HepG2 (cell line): ENCODE measurements around the gene CTDSP1. TPM values are rescaled to one million over a fixed set of nuclear protein-coding genes. Genes with fewer than 3 reads are reported as not detected.

Experiments used
- ATF2 ChIP-seq: sonication (generic); formaldehyde crosslinking; IDR thresholded peaks from 2 replicates; pipeline ENCODE4 v1.4.0; 2020; ENCODE audit warnings: missing genetic modification reagents
- EP300 ChIP-seq, 3 experiments: sonication (generic) in 1 of 3; formaldehyde crosslinking in 1 of 3; IDR thresholded peaks; 2 replicates each; pipeline versions ENCODE4 v1.5.1 to v1.6.1; 2011 to 2020; ENCODE audit warnings: low read depth in 2 of 3, low read length in 2 of 3, borderline replicate concordance in 1 of 3, improper control_type of control experiment in 1 of 3, mild to moderate bottlenecking in 1 of 3, missing genetic modification reagents in 1 of 3, moderate library complexity in 1 of 3
- GMEB1 ChIP-seq: sonication (generic); formaldehyde crosslinking; IDR thresholded peaks from 2 replicates; pipeline ENCODE4 v1.5.1; 2020; ENCODE audit warnings: missing genetic modification reagents, mild to moderate bottlenecking, borderline replicate concordance
- HNF4A ChIP-seq: sonication (generic); formaldehyde crosslinking; IDR thresholded peaks from 2 replicates; pipeline ENCODE4 v1.4.0; 2020; ENCODE audit warnings: missing genetic modification reagents
- MTA1 ChIP-seq: sonication (generic); formaldehyde crosslinking; IDR thresholded peaks from 2 replicates; pipeline ENCODE4 v1.4.0; 2020; ENCODE audit warnings: missing genetic modification reagents, mild to moderate bottlenecking, borderline replicate concordance
- NFIC ChIP-seq: IDR thresholded peaks from 2 replicates; pipeline ENCODE4 v1.6.1; 2012; ENCODE audit warnings: mild to moderate bottlenecking, low read length, inconsistent platforms
- NR2F6 ChIP-seq, 2 experiments: IDR thresholded peaks; 2 replicates each; pipeline ENCODE4 v1.6.1; 2016; ENCODE audit warnings: antibody characterized with exemption in 1 of 2, mild to moderate bottlenecking in 1 of 2
- NRL ChIP-seq: sonication (generic); formaldehyde crosslinking; IDR thresholded peaks from 2 replicates; pipeline ENCODE4 v1.5.0; 2020; ENCODE audit warnings: missing genetic modification reagents, mild to moderate bottlenecking, moderate library complexity, borderline replicate concordance
- PHF8 ChIP-seq: sonication (generic); formaldehyde crosslinking; IDR thresholded peaks from 2 replicates; pipeline ENCODE4 v1.5.0; 2020; ENCODE audit warnings: missing genetic modification reagents
- REL ChIP-seq: sonication (generic); formaldehyde crosslinking; conservative IDR thresholded peaks from 2 replicates; pipeline ENCODE4 v1.8.0; 2022; ENCODE audit warnings: mild to moderate bottlenecking, missing genetic modification reagents, moderate library complexity
- SAFB2 ChIP-seq: sonication (generic); formaldehyde crosslinking; IDR thresholded peaks from 2 replicates; pipeline ENCODE4 v1.5.1; 2020; ENCODE audit warnings: missing genetic modification reagents, low read depth, mild to moderate bottlenecking, borderline replicate concordance
- TCF7L2 ChIP-seq: IDR thresholded peaks from 2 replicates; pipeline ENCODE4 v1.6.1; 2011; ENCODE audit warnings: mild to moderate bottlenecking, low read depth, low read length, moderate library complexity
- TFE3 ChIP-seq: IDR thresholded peaks from 2 replicates; pipeline ENCODE4 v1.6.1; 2016
- ZNF274 ChIP-seq: sonication (generic); formaldehyde crosslinking; IDR thresholded peaks from 2 replicates; pipeline ENCODE4 v1.5.1; 2020; ENCODE audit warnings: mild to moderate bottlenecking, missing genetic modification reagents
- ZNF558 ChIP-seq: sonication (generic); formaldehyde crosslinking; IDR thresholded peaks from 2 replicates; pipeline ENCODE4 v1.9.0; 2022; ENCODE audit warnings: mild to moderate bottlenecking, missing genetic modification reagents, borderline replicate concordance
- ZNF563 ChIP-seq: sonication (generic); formaldehyde crosslinking; IDR thresholded peaks from 2 replicates; pipeline ENCODE4 v1.8.0; 2022; ENCODE audit warnings: mild to moderate bottlenecking, moderate library complexity, missing genetic modification reagents
- ZNF589 ChIP-seq: sonication (generic); formaldehyde crosslinking; conservative IDR thresholded peaks from 2 replicates; pipeline ENCODE4 v1.8.0; 2022; ENCODE audit warnings: mild to moderate bottlenecking, moderate library complexity, missing genetic modification reagents
- ZNF687 ChIP-seq: sonication (generic); formaldehyde crosslinking; IDR thresholded peaks from 2 replicates; pipeline ENCODE4 v1.5.1; 2020; ENCODE audit warnings: mild to moderate bottlenecking, missing genetic modification reagents, moderate library complexity
- ZNF850 ChIP-seq: sonication (generic); formaldehyde crosslinking; conservative IDR thresholded peaks from 2 replicates; pipeline ENCODE4 v1.9.0; 2021; ENCODE audit warnings: mild to moderate bottlenecking, missing genetic modification reagents
- polyA plus RNA-seq, 8 experiments: library from polyadenylated mRNA; depleted of rRNA in 3 of 8; stranded (reverse) in 7 of 8; unstranded in 1 of 8; fragments of >200 nt; fragmentation: Illumina TruSeq in 4 of 8; extraction: Trizol in 4 of 8; gene quantifications; 2 replicates each; pipeline versions ENCODE4 v1.2.1 to v1.2.3, GENCODE V29; 2011 to 2016; ENCODE audit warnings: low read depth in 4 of 8, missing spikeins in 1 of 8, mixed read lengths in 1 of 8; ENCODE audit not compliant: insufficient read depth in 1 of 8
- total RNA-seq, 5 experiments: library from RNA; depleted of rRNA; stranded (reverse); fragments of >200 nt; fragmentation: Illumina TruSeq; extraction: Trizol; gene quantifications; 2 replicates each; pipeline ENCODE4 v1.2.3, GENCODE V29; 2016; ENCODE audit warnings: low read depth in 1 of 5

The CTDSP1 gene
- total and polyA plus RNA-seq, 2 of the 13 experiments (the other 11 are each of a cell fraction or from before 2014, with no cell fraction given): 91.0 to 268 TPM

- TF ChIP-seq TFE3 (CRISPR knock-in tag) (peak; percentile 85), ZNF687 (CRISPR knock-in tag) (peak; percentile 55), ZNF274 (CRISPR knock-in tag) (peak; percentile 68), SAFB2 (CRISPR knock-in tag) (peak; percentile 58; the same call in 1 of the 2 replicates), TCF7L2 (0 out of 2 replicates have a peak, but pooled peaks have one; percentile 27), NR2F6 (IDR thresholded peaks at IDR 0.05) (peak; percentile 90), NR2F6 (CRISPR knock-in tag; IDR thresholded peaks at IDR 0.05) (peak; percentile 81), GMEB1 (CRISPR knock-in tag) (0 out of 2 replicates have a peak, but pooled peaks have one; percentile 25), HNF4A (peak; percentile 82), REL (CRISPR knock-in tag) (no peak), NRL (CRISPR knock-in tag) (0 out of 2 replicates have a peak, but pooled peaks have one; percentile 37), ZNF850 (CRISPR knock-in tag) (0 out of 2 replicates have a peak, but pooled peaks have one; percentile 39), MTA1 (CRISPR knock-in tag) (0 out of 2 replicates have a peak, but pooled peaks have one; percentile 55), ZNF558 (CRISPR knock-in tag) (no peak), ZNF563 (CRISPR knock-in tag) (no peak), EP300 (IDR thresholded peaks at IDR 0.05; ENCODE audit: low read depth in 2 of 2, low read length in 2 of 2) (peak in 1 of 2 experiments; percentile 70; a peak in 2 of 4 replicates), EP300 (CRISPR knock-in tag; IDR thresholded peaks at IDR 0.05; ENCODE audit: borderline replicate concordance) (peak; percentile 28; the same call in 1 of the 2 replicates), ATF2 (peak; percentile 30; the same call in 1 of the 2 replicates), NFIC (peak; percentile 61; the same call in 1 of the 2 replicates), PHF8 (CRISPR knock-in tag) (0 out of 2 replicates have a peak, but pooled peaks have one; percentile 39), ZNF589 (no peak)
These were observed 44.7 kb upstream of the CTDSP1 start (continued) for GRCh38 chr2:218354850-218355443.
